Stomach (tissue), 9 donors: ENCODE data around the gene PTCHD4. TPM values are rescaled to one million over a fixed set of nuclear protein-coding genes. Genes with fewer than 3 reads are reported as not detected.

Experiments used
- DNase-seq, 2 donors: peaks; one replicate each; pipeline versions ENCODE4 v3.0.0 to v3.0.0-alpha.2; 2013 to 2019
- H3K27ac ChIP-seq, 5 donors: fragments of 200-600 bp in 4 of 5; sonication (generic) in 4 of 5; one replicate each; pipeline ENCODE4 v1.5.1; 2013 to 2019; ENCODE audit warnings: mild to moderate bottlenecking in 1 of 5, moderate library complexity in 1 of 5
- H3K27me3 ChIP-seq, 3 donors: fragments of 200-600 bp; sonication (generic); one replicate each; pipeline ENCODE4 v1.5.1; 2017 to 2019; ENCODE audit warnings: mixed run types in 1 of 3
- H3K36me3 ChIP-seq, 4 donors: fragments of 200-600 bp; sonication (generic); 1 replicate in 3 of 4; 2 replicates in 1 of 4; pipeline ENCODE4 v1.5.1; 2016 to 2019
- H3K4me1 ChIP-seq, 4 donors: fragments of 200-600 bp; sonication (generic); one replicate each; pipeline ENCODE4 v1.5.1; 2016 to 2019
- H3K4me3 ChIP-seq, 4 donors: fragments of 200-600 bp; sonication (generic) in 3 of 4; one replicate each; pipeline ENCODE4 v1.5.1; 2016 to 2019; ENCODE audit warnings: mild to moderate bottlenecking in 1 of 4
- H3K9me3 ChIP-seq, 4 donors: fragments of 200-600 bp; sonication (generic); one replicate each; pipeline ENCODE4 v1.5.1; 2016 to 2019
- CTCF ChIP-seq, 7 experiments: fragments of 450-650 bp in 4 of 7; fragments of 200-600 bp in 3 of 7; sonication (generic) in 3 of 7; IDR thresholded peaks; one replicate each; pipeline ENCODE4 v1.5.1; 2016 to 2019; ENCODE audit warnings: antibody characterized with exemption in 7 of 7, control low read depth in 2 of 7, mild to moderate bottlenecking in 1 of 7
- EP300 ChIP-seq: sonication (generic); formaldehyde crosslinking; IDR thresholded peaks from one replicate; pipeline ENCODE4 v1.6.1; 2017; ENCODE audit warnings: antibody characterized with exemption
- POLR2A ChIP-seq, 4 donors: fragments of 450-650 bp; IDR thresholded peaks; one replicate each; pipeline ENCODE4 v1.6.1; 2016; ENCODE audit warnings: antibody characterized with exemption in 4 of 4, control low read depth in 2 of 4, mild to moderate bottlenecking in 1 of 4, moderate library complexity in 1 of 4
- POLR2AphosphoS5 ChIP-seq, 3 donors: sonication (generic); formaldehyde crosslinking; IDR thresholded peaks; one replicate each; pipeline ENCODE4 v1.6.1; 2016; ENCODE audit warnings: antibody characterized with exemption in 3 of 3
- WGBS, 5 donors: extraction: QIAGEN DNeasy Blood & Tissue Kit in 3 of 5; methylation state at CpG; one replicate each; pipeline versions ENCODE4 v1.1.5 to v1.1.7; 2013 to 2018; 5-methylcytosine and 5-hydroxymethylcytosine counted together
- intact Hi-C: fragments of 100-400 bp; cut with DNase I; formaldehyde crosslinking; loops from one replicate; pipeline ENCODE4 v1.15.1; 2023; ENCODE audit warnings: low total_unique reads
- polyA plus RNA-seq, 3 donors: library from polyadenylated mRNA; stranded (reverse); fragments of 200-250 nt; gene quantifications; one replicate each; pipeline ENCODE4 v1.2.3, GENCODE V29; 2013
- total RNA-seq, 5 donors: library from RNA; depleted of rRNA; stranded (reverse); fragments of >200 nt; gene quantifications; one replicate each; pipeline versions ENCODE4 v1.1.0 to v1.2.3, GENCODE V29; 2014 to 2016
- donor health status: healthy with polysubstance abuse.
- donor health status: Bipolar disorder and iron deficiency.
- donor health status: healthy.

The PTCHD4 gene
- total and polyA plus RNA-seq, 8 donors, result 0.08 to 0.29 (median 0.15) TPM; not detected in 3

- no peaks in the 10 kb centered on the region for H3K9me3 ChIP-seq
- no peaks in the 10 kb centered on the region for H3K36me3 ChIP-seq
- peak in 1 of 2 donors; percentile 41 for DNase-seq
- TF ChIP-seq POLR2AphosphoS5 (IDR thresholded peaks at IDR 0.05), result no peak
- no peak for TF ChIP-seq EP300
- TF ChIP-seq POLR2A (IDR thresholded peaks at IDR 0.05), result no peak
- no peak for TF ChIP-seq CTCF (IDR thresholded peaks at IDR 0.05)
- peak overlapping the region; percentile 28 to 36 (median 32) for H3K4me3 ChIP-seq
- intact Hi-C loops, result no loop called here
- H3K4me1 ChIP-seq, result peaks cover 5 to 17% (median 12%) of the 10 kb centered on the region in 4 donors
- no peak overlapping the region for H3K27ac ChIP-seq
- 3 to 12% (median 6%) methylated on average over 28 to 64 of the region's 64 CpGs for WGBS, 5 donors
- H3K27me3 ChIP-seq, result peaks cover 0 to 39% (median 24%) of the 10 kb centered on the region in 3 donors
These were observed 42.4 kb downstream of the PTCHD4 start for GRCh38 chr6:48068278-48069251.

GRCh38 chr6:48067886-48068277 is 43.1 kb downstream of the PTCHD4 start:
- Histone ChIP-seq H3K4me1 (peaks cover 5 to 17% (median 12%) of the 10 kb centered on the region in 4 donors), H3K36me3 (no peaks in the 10 kb centered on the region), H3K9me3 (no peaks in the 10 kb centered on the region), H3K27ac (no peak overlapping the region), H3K27me3 (peaks cover 0 to 39% (median 24%) of the 10 kb centered on the region in 3 donors), H3K4me3 (peak overlapping the region in 1 of 4 donors; percentile 30)
- no peak for DNase-seq
- WGBS, 5 donors, result 18 to 29% (median 25%) methylated on average over 4 of the region's 4 CpGs
- intact Hi-C loops, result no loop called here
- TF ChIP-seq POLR2A (IDR thresholded peaks at IDR 0.05) (no peak), EP300 (no peak), POLR2AphosphoS5 (IDR thresholded peaks at IDR 0.05) (no peak), CTCF (IDR thresholded peaks at IDR 0.05) (no peak)

- no peak overlapping the region for H3K4me3 ChIP-seq
- H3K36me3 ChIP-seq, result no peaks in the 10 kb centered on the region
- no peak overlapping the region for H3K27ac ChIP-seq
- TF ChIP-seq EP300 (no peak), POLR2A (IDR thresholded peaks at IDR 0.05) (no peak), CTCF (IDR thresholded peaks at IDR 0.05) (no peak), POLR2AphosphoS5 (IDR thresholded peaks at IDR 0.05) (no peak)
- intact Hi-C loops, result no loop called here
- H3K27me3 ChIP-seq, result peaks cover 0 to 39% (median 24%) of the 10 kb centered on the region in 3 donors
- peaks cover 5 to 17% (median 12%) of the 10 kb centered on the region in 4 donors for H3K4me1 ChIP-seq
- 51 to 57% (median 55%) methylated on average over 3 of the region's 3 CpGs for WGBS, 5 donors
- no peak for DNase-seq
- no peaks in the 10 kb centered on the region for H3K9me3 ChIP-seq
These were observed 43.8 kb downstream of the PTCHD4 start for GRCh38 chr6:48067148-48067712.

GRCh38 chr6:48061265-48061990 is 49.6 kb downstream of the PTCHD4 start:
- no peak for DNase-seq

More at GRCh38 chr6:48061265-48061990, 49.6 kb downstream of the PTCHD4 start:
- H3K27ac ChIP-seq, result no peak overlapping the region
- no peak overlapping the region for H3K4me3 ChIP-seq
- H3K9me3 ChIP-seq, result no peaks in the 10 kb centered on the region
- H3K4me1 ChIP-seq, result no peaks in the 10 kb centered on the region
- no peak for TF ChIP-seq POLR2AphosphoS5 (IDR thresholded peaks at IDR 0.05)
- no peak for TF ChIP-seq POLR2A (IDR thresholded peaks at IDR 0.05)
- no peak for TF ChIP-seq CTCF (IDR thresholded peaks at IDR 0.05)
- no peak for TF ChIP-seq EP300
- no peaks in the 10 kb centered on the region for H3K27me3 ChIP-seq
- no peaks in the 10 kb centered on the region for H3K36me3 ChIP-seq
- intact Hi-C loops, result no loop called here
- WGBS, 5 donors, result 53 to 67% (median 58%) methylated on average over 3 of the region's 3 CpGs
